Activated CD4-positive, alpha-beta T cell treated with anti-CD3 and anti-CD28 coated beads, Interleukin-2, amount 10 ng/mL, durations not matched to agents 7 days and 5 days (primary cell): ENCODE measurements around the gene IRAK3. TPM values are rescaled to one million over a fixed set of nuclear protein-coding genes. Genes with fewer than 3 reads are reported as not detected.
A peak's percentile ranks its signal among the peaks of the same experiment; 100 is the strongest.
"Not testable (repeated sequence)": the region's sequence is repeated elsewhere in the genome, so short reads cannot be mapped to it uniquely, and the experiment has no call there.

ENCODE experiments used
- CTCF ChIA-PET: fragments of 350-600 bp; sonication (Branson Sonifier 250); formaldehyde crosslinking; loops from one replicate; lab custom pipeline; 2021; ENCODE audit warnings: antibody characterized with exemption; lab: Charles Lee
- POLR2A ChIA-PET: fragments of 350-600 bp; sonication (Branson Sonifier 250); formaldehyde crosslinking; loops from one replicate; lab custom pipeline; 2021; ENCODE audit warnings: antibody characterized with exemption; lab: Charles Lee
- DNase-seq: peaks from one replicate; pipeline ENCODE4 v3.0.0-alpha.2; 2020
- H3K27ac Mint-ChIP-seq: one replicate; pipeline ENCODE4 v1.8.0; 2021; ENCODE audit warnings: mild to moderate bottlenecking, moderate library complexity, mixed read lengths
- H3K27me3 Mint-ChIP-seq: one replicate; pipeline ENCODE4 v1.8.0; 2021; ENCODE audit warnings: mixed read lengths
- H3K36me3 Mint-ChIP-seq: one replicate; pipeline ENCODE4 v1.8.0; 2021; ENCODE audit warnings: low read depth, mixed read lengths
- H3K4me1 Mint-ChIP-seq: one replicate; pipeline ENCODE4 v1.8.0; 2021; ENCODE audit warnings: mixed read lengths
- H3K4me3 Mint-ChIP-seq: one replicate; pipeline ENCODE4 v1.8.0; 2021; ENCODE audit warnings: mild to moderate bottlenecking, moderate library complexity, mixed read lengths
- H3K9me3 Mint-ChIP-seq: one replicate; pipeline ENCODE4 v1.8.0; 2021; ENCODE audit warnings: mixed read lengths
- total RNA-seq, 2 experiments: library from RNA; stranded (reverse); gene quantifications; one replicate each; pipeline ENCODE4 v1.2.3, GENCODE V29; 2021

The IRAK3 gene
- total RNA-seq, 2 experiments from 2014 or later = 0.77 to 0.89 TPM

DNA sequence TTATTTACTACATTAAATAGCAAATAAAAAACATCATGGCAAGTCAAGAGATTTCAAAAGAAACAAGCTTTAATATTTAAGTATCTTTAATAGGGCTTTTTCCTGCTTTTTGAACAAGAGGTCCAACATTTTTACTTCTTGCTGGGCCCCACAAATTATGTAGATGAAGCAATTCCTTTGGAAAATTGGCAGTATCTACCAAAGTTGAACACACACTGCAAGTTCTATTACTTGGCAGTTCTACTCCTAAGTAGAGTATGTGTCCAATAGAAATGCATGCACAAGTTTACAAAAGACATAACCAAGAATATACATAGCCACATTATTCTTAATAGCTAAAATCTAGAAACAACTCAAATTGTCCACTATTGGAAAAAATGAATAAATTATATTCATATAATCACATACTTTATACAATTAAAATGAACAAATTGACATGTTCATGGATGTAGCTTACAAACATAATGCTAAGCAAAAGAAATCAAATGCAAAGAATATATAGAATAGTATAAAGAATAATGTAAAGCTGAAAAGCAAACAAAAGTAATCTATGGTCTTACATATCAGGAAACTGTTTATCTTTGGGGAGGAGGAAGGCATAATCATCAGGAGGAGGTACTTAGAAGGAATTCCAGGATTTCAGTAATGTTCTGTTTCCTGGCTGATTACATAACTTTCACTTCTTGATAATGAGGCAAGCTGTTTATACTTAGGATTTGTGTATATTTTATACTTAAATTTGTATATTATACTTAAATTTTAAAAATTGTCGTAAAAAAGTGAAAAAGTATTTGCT lies 12.7 kb upstream of the IRAK3 start:
- no peaks in the 10 kb centered on the region for H3K4me1 Mint-ChIP-seq
- peaks cover 24% of the 10 kb centered on the region for H3K27me3 Mint-ChIP-seq
- POLR2A ChIA-PET = interaction anchor here (1.0 kb wide), 1 partner anchor 12 kb away, joined by 3 read pairs; the partner anchor contains the start of gene IRAK3
- CTCF ChIA-PET = interaction anchor here (0.6 to 1.0 kb wide), 3 partner anchors 12 to 198 kb away, joined by 3 read pairs; partner anchors contain the start of gene IRAK3
- no peak overlapping the region for H3K4me3 Mint-ChIP-seq
- H3K36me3 Mint-ChIP-seq = no peaks in the 10 kb centered on the region
- H3K9me3 Mint-ChIP-seq = peaks cover 3% of the 10 kb centered on the region
- no peak overlapping the region for H3K27ac Mint-ChIP-seq
- DNase-seq = no peak

DNA sequence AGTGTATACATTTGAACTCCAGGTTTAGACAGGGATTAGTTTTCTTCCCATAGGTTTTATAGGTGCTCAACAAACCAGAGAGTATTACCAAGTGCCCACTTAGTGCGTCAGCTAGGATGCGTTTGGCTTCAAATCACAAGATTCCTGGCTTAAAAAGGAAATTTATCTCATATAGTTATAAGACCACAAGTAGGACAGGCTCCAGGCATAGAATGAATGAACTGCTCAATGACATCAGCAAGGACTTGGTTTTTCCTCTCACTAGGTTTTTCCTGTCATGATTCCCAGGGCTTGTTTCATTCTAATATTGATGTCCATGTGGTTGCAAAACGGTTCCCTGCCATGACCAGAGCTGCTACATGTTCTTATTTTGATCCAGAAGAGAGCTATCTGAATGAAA lies 6.1 kb upstream of the IRAK3 start:
- Mint-ChIP-seq H3K27me3 (peaks cover 32% of the 10 kb centered on the region), H3K4me1 (peaks cover 7% of the 10 kb centered on the region), H3K4me3 (no peak overlapping the region), H3K9me3 (peaks cover 5% of the 10 kb centered on the region), H3K36me3 (no peaks in the 10 kb centered on the region), H3K27ac (no peak overlapping the region)
- CTCF ChIA-PET = interaction anchor here (0.6 to 1.4 kb wide), 3 partner anchors 10 to 214 kb away, joined by 3 to 6 read pairs (median 4); no protein-coding TSS in a partner anchor
- DNase-seq = no peak
- POLR2A ChIA-PET = no interaction called here

DNA sequence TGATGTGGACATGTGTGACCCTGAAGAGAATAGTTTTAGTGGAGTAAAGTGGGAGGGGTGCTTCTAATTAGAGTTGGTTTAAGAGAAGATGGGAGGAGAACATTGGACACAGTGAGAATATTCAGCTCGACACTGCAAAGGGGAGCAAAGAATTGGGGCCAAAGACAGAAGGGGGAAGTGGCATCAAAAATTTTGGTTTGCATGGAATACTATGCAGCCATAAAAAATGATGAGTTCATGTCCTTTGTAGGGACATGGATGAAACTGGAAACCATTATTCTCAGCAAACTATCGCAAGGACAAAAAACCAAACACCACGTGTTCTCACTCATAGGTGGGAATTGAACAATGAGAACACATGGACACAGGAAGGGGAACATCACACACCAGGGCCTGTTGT lies 4.2 kb upstream of the IRAK3 start:
- POLR2A ChIA-PET, H3K4me3 Mint-ChIP-seq, DNase-seq, H3K36me3 Mint-ChIP-seq, H3K9me3 Mint-ChIP-seq, H3K27ac Mint-ChIP-seq: not testable (repeated sequence)
- CTCF ChIA-PET = interaction anchor here (1.4 kb wide), 1 partner anchor 15 kb away, joined by 5 read pairs; the partner anchor contains the start of gene TMBIM4
- Mint-ChIP-seq H3K4me1 (peaks cover 15% of the 10 kb centered on the region), H3K27me3 (peaks cover 24% of the 10 kb centered on the region)

DNA sequence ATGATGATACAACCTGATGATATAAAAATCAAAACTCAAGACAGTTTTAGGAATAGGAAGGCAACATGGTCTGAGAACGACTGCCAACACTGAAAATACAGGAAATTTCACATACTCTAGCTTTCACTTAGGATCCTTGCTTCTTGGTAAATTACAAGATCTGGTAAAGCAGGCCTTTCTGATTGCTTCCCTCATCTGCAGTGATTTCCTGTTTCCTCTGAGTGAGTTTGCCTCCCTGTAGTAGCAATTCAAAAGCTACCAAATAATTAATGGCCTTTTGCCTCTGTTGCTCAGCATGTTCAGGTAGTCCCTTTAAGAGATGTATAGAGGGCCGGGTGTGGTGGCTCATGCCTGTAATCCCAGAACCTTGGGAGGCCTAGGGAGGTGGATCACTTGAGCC lies 2.0 kb upstream of the IRAK3 start:
- Mint-ChIP-seq H3K4me3 (no peak overlapping the region), H3K9me3 (peaks cover 5% of the 10 kb centered on the region), H3K27ac (no peak overlapping the region), H3K36me3 (no peaks in the 10 kb centered on the region), H3K4me1 (peaks cover 18% of the 10 kb centered on the region), H3K27me3 (peaks cover 39% of the 10 kb centered on the region)
- CTCF ChIA-PET = interaction anchor here (0.5 to 1.3 kb wide), 2 partner anchors 14 to 151 kb away, joined by 3 to 4 read pairs; no protein-coding TSS in a partner anchor
- DNase-seq = no peak
- POLR2A ChIA-PET = no interaction called here

DNA sequence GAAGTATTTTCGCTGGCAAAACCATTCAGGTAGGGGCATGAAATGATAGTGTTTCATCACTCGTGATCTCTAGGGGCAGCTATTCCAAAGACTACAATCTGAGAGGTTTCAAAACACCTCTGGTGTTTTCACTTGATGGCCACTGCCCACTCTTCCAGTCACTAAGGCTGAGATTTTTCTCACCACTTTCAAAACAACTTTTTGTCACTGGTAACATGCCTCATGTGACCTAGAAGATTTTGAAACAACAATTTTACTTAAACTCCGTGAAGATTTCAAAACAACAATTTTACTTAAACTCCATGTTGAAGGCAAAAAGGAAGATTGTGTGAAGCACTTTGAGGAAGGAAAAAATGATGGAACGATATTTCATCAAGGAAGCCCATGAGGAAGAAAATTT lies 1.2 kb upstream of the IRAK3 start:
- H3K4me1 Mint-ChIP-seq = peaks cover 18% of the 10 kb centered on the region
- POLR2A ChIA-PET = no interaction called here
- H3K36me3 Mint-ChIP-seq = no peaks in the 10 kb centered on the region
- H3K27ac Mint-ChIP-seq = no peak overlapping the region
- CTCF ChIA-PET = interaction anchor here (1.3 kb wide), 1 partner anchor 15 kb away, joined by 4 read pairs; no protein-coding TSS in a partner anchor
- peak overlapping the region; percentile 17 for H3K4me3 Mint-ChIP-seq
- peaks cover 34% of the 10 kb centered on the region for H3K27me3 Mint-ChIP-seq
- DNase-seq = no peak
- H3K9me3 Mint-ChIP-seq = peaks cover 5% of the 10 kb centered on the region

DNA sequence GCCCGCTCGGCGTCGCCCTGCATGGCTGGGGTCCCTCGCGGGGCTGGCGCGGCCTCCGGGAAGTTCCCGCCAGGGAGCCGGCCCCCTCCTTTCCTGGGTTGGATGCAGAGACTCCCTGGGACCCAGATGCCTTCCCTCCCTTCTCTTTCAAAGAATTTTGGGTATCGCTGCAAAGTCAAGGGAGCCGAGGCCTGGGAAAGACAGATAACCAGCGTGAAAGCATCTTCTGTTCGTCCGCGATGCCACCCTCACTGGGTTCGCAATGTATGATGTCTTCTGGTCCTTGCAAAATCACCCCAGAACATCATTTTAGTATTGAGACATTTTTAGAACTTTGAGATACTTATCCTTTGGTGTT lies 451 bp downstream of the IRAK3 start:
- no peak for DNase-seq
- ChIA-PET POLR2A (no interaction called here), CTCF (interaction anchor here (1.6 to 2.6 kb wide), 2 partner anchors 11 to 16 kb away, joined by 4 to 6 read pairs; no protein-coding TSS in a partner anchor)
- H3K27me3 Mint-ChIP-seq = peaks cover 26% of the 10 kb centered on the region
- H3K4me3 Mint-ChIP-seq = peak overlapping the region; percentile 48
- no peaks in the 10 kb centered on the region for H3K36me3 Mint-ChIP-seq
- H3K4me1 Mint-ChIP-seq = peaks cover 18% of the 10 kb centered on the region
- peaks cover 3% of the 10 kb centered on the region for H3K9me3 Mint-ChIP-seq
- H3K27ac Mint-ChIP-seq = no peak overlapping the region

DNA sequence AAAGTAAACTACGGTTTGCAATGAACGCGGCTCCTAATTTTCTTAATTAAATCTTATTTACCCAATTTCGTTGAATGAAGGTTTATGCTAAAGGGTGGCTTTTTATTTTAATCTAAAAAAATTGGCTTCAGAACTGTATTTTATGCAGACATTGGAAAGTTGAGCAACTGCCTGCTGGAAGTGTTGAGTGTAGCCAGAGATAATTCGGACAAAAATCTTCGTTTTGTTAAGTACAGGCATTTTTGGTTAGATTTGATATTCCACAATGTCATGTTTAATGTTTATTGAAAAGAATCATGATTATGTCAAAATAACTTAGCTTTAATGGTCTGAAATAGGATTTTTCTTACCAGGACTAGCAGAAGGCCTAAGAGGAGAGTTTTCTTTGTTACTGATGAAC lies 875 bp downstream of the IRAK3 start:
- ChIA-PET CTCF (interaction anchor here (1.6 to 2.6 kb wide), 2 partner anchors 11 to 17 kb away, joined by 4 to 6 read pairs; no protein-coding TSS in a partner anchor), POLR2A (no interaction called here)
- peak overlapping the region; percentile 48 for H3K4me3 Mint-ChIP-seq
- no peak overlapping the region for H3K27ac Mint-ChIP-seq
- DNase-seq = no peak
- H3K27me3 Mint-ChIP-seq = peaks cover 26% of the 10 kb centered on the region
- H3K9me3 Mint-ChIP-seq = no peaks in the 10 kb centered on the region
- no peaks in the 10 kb centered on the region for H3K36me3 Mint-ChIP-seq
- peaks cover 18% of the 10 kb centered on the region for H3K4me1 Mint-ChIP-seq

DNA sequence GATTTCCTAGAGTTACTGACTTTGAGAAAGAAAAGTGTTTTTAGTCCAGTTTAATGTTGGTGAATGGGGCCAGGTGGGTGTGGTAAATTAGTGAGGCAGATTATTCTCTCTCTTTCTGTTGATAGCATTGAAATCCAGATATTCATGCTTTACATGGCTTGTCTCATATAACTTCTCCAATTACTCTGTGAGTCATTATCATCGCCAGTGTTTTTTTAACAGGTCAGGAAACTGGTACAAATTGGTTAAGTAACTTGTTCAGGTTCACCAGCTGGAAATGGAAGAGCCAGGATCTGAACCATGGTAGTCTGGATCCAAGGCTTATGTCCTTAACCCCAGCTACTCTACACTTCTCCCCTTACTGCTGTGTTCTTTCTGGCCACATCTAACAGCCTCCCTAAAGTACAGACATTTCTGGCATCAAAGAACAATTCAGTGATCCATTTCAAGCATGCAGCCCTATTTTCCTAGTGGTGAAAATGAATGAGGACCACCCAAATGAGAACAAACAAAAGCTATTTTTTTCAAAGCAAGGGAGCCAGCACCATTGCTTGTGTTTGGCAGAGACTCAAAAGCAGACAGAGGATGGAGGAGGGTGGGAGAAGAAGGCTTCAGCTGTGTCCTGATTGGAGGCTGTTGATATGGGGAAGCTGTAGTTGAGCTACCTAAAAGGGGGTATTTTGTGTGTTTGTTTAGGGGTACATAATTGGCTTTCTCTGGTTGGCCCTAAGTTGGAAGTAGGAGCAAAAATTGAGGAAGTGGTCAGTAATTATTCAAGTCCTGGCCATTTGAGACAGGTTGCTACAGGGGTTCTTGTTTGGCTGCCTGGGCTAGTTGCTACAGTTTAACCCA lies 1.7 kb downstream of the IRAK3 start:
- ChIA-PET CTCF (interaction anchor here (1.0 to 2.6 kb wide), 4 partner anchors 10 to 44 kb away, joined by 3 to 6 read pairs (median 4); no protein-coding TSS in a partner anchor), POLR2A (no interaction called here)
- DNase-seq = no peak
- H3K27me3 Mint-ChIP-seq = peaks cover 26% of the 10 kb centered on the region
- no peak overlapping the region for H3K27ac Mint-ChIP-seq
- peaks cover 18% of the 10 kb centered on the region for H3K4me1 Mint-ChIP-seq
- H3K9me3 Mint-ChIP-seq = no peaks in the 10 kb centered on the region
- no peaks in the 10 kb centered on the region for H3K36me3 Mint-ChIP-seq
- no peak overlapping the region for H3K4me3 Mint-ChIP-seq

DNA sequence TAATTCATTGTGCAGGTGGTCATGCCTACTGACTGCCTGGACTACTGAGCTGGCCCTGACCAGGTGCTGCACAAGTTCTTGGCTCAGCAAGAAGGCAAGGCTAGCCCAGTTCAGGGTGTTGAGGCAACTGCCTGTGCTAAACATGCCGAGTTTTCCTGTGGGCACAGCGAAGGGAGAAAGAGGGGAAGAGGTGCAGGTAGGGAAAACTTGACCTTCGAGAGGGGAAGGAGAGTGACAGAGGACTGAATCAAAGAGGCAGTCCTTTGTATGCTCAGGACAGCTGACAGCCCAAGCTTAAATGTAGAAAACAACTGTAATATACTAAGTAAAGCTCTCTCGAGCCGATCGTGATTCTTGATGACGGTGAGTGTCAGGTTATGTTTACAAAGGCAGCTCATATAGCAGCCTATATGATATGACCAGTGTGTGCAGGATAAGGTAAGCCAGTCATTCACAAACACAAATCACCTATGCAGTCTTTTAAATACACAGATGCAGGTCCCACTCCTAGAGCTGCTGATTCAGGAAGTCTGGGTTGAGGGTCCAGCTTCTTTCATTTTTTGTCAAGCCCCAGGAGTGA lies 2.6 kb downstream of the IRAK3 start:
- no peaks in the 10 kb centered on the region for H3K36me3 Mint-ChIP-seq
- H3K4me1 Mint-ChIP-seq = peaks cover 18% of the 10 kb centered on the region
- ChIA-PET CTCF (interaction anchor here (1.0 to 2.6 kb wide), 3 partner anchors 18 to 43 kb away, joined by 3 to 6 read pairs (median 4); no protein-coding TSS in a partner anchor), POLR2A (no interaction called here)
- peaks cover 26% of the 10 kb centered on the region for H3K27me3 Mint-ChIP-seq
- no peak overlapping the region for H3K4me3 Mint-ChIP-seq
- no peak for DNase-seq
- no peaks in the 10 kb centered on the region for H3K9me3 Mint-ChIP-seq
- no peak overlapping the region for H3K27ac Mint-ChIP-seq

DNA sequence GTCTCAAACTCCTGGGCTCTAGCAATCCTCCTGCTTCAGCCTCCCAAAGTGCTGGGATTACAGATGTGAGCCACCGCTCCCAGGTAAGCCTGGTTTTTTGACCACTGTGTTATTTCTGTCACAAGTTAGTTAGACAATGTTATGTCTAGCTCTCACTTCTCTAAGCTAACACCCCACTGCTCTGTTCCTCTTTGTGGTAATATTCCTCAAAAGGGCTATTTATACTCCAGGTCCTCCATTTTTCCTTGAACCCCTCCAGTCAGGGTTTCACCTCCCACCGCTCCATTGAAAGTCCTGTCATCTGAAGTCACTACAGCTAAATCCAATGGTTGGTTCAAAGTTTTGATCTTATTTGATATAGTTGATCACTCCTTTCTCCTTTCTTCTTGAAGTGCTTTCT lies 5.1 kb downstream of the IRAK3 start:
- no peak for DNase-seq
- H3K27ac Mint-ChIP-seq = no peak overlapping the region
- H3K27me3 Mint-ChIP-seq = peaks cover 15% of the 10 kb centered on the region
- H3K4me1 Mint-ChIP-seq = peaks cover 14% of the 10 kb centered on the region
- no peak overlapping the region for H3K4me3 Mint-ChIP-seq
- H3K9me3 Mint-ChIP-seq = no peaks in the 10 kb centered on the region
- POLR2A ChIA-PET = no interaction called here
- no peaks in the 10 kb centered on the region for H3K36me3 Mint-ChIP-seq
- CTCF ChIA-PET = interaction anchor here (1.0 to 1.1 kb wide), 2 partner anchors 8 to 9 kb away, joined by 3 to 4 read pairs; no protein-coding TSS in a partner anchor

DNA sequence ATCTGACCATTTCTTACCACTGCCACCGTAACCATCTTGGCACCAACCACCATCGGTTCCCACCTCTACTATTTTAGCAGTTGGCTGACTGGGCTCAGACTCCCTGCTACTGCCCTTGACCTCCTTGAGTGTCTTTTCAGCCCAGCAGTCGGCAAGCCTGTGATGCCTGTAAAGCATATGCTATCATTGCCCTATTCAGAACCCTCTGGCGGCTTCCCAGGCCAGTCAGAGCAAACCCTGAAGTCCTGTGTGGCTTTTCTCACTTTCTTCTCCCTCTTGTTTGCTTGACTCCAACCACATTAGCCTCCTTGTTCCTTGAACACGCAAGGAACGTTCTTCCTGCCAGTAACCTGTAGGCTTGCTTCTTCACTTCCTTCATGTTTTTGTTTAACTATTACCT lies 6.2 kb downstream of the IRAK3 start:
- ChIA-PET POLR2A (no interaction called here), CTCF (no interaction called here)
- H3K27ac Mint-ChIP-seq = no peak overlapping the region
- H3K36me3 Mint-ChIP-seq = no peaks in the 10 kb centered on the region
- peaks cover 10% of the 10 kb centered on the region for H3K4me1 Mint-ChIP-seq
- peaks cover 5% of the 10 kb centered on the region for H3K9me3 Mint-ChIP-seq
- H3K4me3 Mint-ChIP-seq = no peak overlapping the region
- no peak for DNase-seq
- peaks cover 15% of the 10 kb centered on the region for H3K27me3 Mint-ChIP-seq

DNA sequence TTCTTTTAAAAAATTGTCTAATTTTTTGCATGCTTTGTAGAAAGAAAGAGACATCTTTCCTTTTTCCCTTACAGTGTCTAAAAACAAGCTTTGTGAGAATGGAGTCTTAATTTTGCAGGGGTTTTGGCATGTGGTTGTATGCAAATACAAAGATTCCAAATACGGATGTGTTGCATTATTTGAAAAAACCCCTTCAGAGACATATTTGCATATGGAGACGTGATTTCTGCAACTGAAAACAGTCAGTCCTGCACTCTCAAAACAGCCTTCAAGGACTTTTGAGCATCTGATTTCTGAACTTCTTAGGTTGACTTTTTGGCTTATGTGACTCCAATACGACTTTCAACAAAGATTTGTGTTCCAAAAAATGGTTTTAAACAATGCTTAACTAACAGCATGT lies 7.8 kb downstream of the IRAK3 start:
- peaks cover 11% of the 10 kb centered on the region for H3K9me3 Mint-ChIP-seq
- H3K4me3 Mint-ChIP-seq = no peak overlapping the region
- peaks cover under 1% of the 10 kb centered on the region for H3K27me3 Mint-ChIP-seq
- peaks cover 8% of the 10 kb centered on the region for H3K4me1 Mint-ChIP-seq
- H3K36me3 Mint-ChIP-seq = no peaks in the 10 kb centered on the region
- H3K27ac Mint-ChIP-seq = peak overlapping the region; percentile 47
- CTCF ChIA-PET = interaction anchor here (1.8 kb wide), 1 partner anchor 11 kb away, joined by 5 read pairs; no protein-coding TSS in a partner anchor
- POLR2A ChIA-PET = interaction anchor here (1.0 kb wide), 1 partner anchor 28 kb away, joined by 3 read pairs; no protein-coding TSS in a partner anchor
- DNase-seq = no peak
